GM23338 (cell line): ENCODE measurements around the gene KLHL8. TPM values are rescaled to one million over a fixed set of nuclear protein-coding genes. Genes with fewer than 3 reads are reported as not detected.

Experiments used
- ATAC-seq: fragments of 200-7000 bp; cut with Tn5 transposase; 3 replicates; pipeline ENCODE4 v1.9.1; 2020
- DNase-seq: peaks from one replicate; pipeline ENCODE4 v3.0.0-alpha.2; 2015; ENCODE audit warnings: low spot score
- H2AFZ ChIP-seq: fragments of 200-600 bp; sonication (generic); 2 replicates; pipeline ENCODE4 v1.8.0; 2016; ENCODE audit warnings: antibody characterized with exemption, mild to moderate bottlenecking, moderate library complexity
- H3F3A ChIP-seq: fragments of 200-600 bp; sonication (generic); replicated peaks from 2 replicates; pipeline ENCODE4 v1.8.0; 2017; ENCODE audit warnings: antibody characterized with exemption, mixed run types, low read depth
- H3K27ac ChIP-seq: fragments of 200-600 bp; sonication (generic); 2 replicates; pipeline ENCODE4 v1.6.1; 2016; ENCODE audit warnings: low read depth
- H3K27me3 ChIP-seq: fragments of 200-600 bp; sonication (generic); 2 replicates; pipeline ENCODE4 v1.8.0; 2016; ENCODE audit warnings: mild to moderate bottlenecking, mixed run types, moderate library complexity; ENCODE audit not compliant: insufficient read depth
- H3K36me3 ChIP-seq: fragments of 200-600 bp; sonication (generic); 2 replicates; pipeline ENCODE4 v1.8.0; 2016; ENCODE audit warnings: mild to moderate bottlenecking; ENCODE audit not compliant: insufficient read depth
- H3K4me1 ChIP-seq: fragments of 200-600 bp; sonication (generic); 2 replicates; pipeline ENCODE4 v1.8.0; 2016; ENCODE audit warnings: mild to moderate bottlenecking, moderate library complexity; ENCODE audit not compliant: insufficient read depth
- H3K4me2 ChIP-seq: fragments of 200-600 bp; sonication (generic); 2 replicates; pipeline ENCODE4 v1.7.1; 2017; ENCODE audit warnings: mixed run types
- H3K4me3 ChIP-seq: fragments of 200-600 bp; sonication (generic); 2 replicates; pipeline ENCODE4 v1.6.1; 2016; ENCODE audit warnings: mixed run types
- H3K79me2 ChIP-seq: fragments of 200-600 bp; sonication (generic); replicated peaks from 2 replicates; pipeline ENCODE4 v1.8.0; 2017; ENCODE audit warnings: mild to moderate bottlenecking; ENCODE audit not compliant: insufficient read depth
- H3K9me2 ChIP-seq: fragments of 200-600 bp; sonication (generic); 2 replicates; pipeline ENCODE4 v1.8.0; 2017; ENCODE audit not compliant: insufficient read depth
- H4K20me1 ChIP-seq: fragments of 200-600 bp; sonication (generic); replicated peaks from 2 replicates; pipeline ENCODE4 v1.8.0; 2017; ENCODE audit warnings: mild to moderate bottlenecking; ENCODE audit not compliant: insufficient read depth
- H3K27ac Mint-ChIP-seq: 2 replicates; pipeline ENCODE4 v1.8.0; 2020; ENCODE audit warnings: inconsistent platforms, mild to moderate bottlenecking, moderate library complexity, mixed read lengths
- H3K27me3 Mint-ChIP-seq: 3 replicates; pipeline ENCODE4 v1.8.0; 2022; ENCODE audit warnings: low read depth, mild to moderate bottlenecking, moderate library complexity, mixed read lengths, inconsistent platforms; ENCODE audit not compliant: insufficient read depth, poor library complexity
- H3K36me3 Mint-ChIP-seq: 3 replicates; pipeline ENCODE4 v1.8.0; 2021; ENCODE audit warnings: low read depth, mild to moderate bottlenecking, inconsistent platforms, moderate library complexity, mixed read lengths
- H3K4me1 Mint-ChIP-seq: 3 replicates; pipeline ENCODE4 v1.8.0; 2020; ENCODE audit warnings: mild to moderate bottlenecking, inconsistent platforms, mixed read lengths
- H3K4me3 Mint-ChIP-seq: 3 replicates; pipeline ENCODE4 v1.8.0; 2021; ENCODE audit warnings: moderate library complexity, mild to moderate bottlenecking, inconsistent platforms, mixed read lengths
- H3K9me3 Mint-ChIP-seq: 3 replicates; pipeline ENCODE4 v1.8.0; 2020; ENCODE audit warnings: moderate library complexity, mild to moderate bottlenecking, inconsistent platforms, mixed read lengths
- CREB1 ChIP-seq: fragments of 250-450 bp; sonication (Bioruptor Pico); IDR thresholded peaks from 2 replicates; pipeline ENCODE4 v1.5.0; 2020; ENCODE audit warnings: low read depth, mild to moderate bottlenecking, moderate library complexity
- CTCF ChIP-seq, 2 experiments: fragments of 200-600 bp in 1 of 2; sonication (generic) in 1 of 2; conservative IDR thresholded peaks; 2 replicates each; pipeline versions ENCODE4 v1.5.1 to v1.6.1; 2016 to 2017; ENCODE audit warnings: antibody characterized with exemption in 2 of 2, low read depth in 2 of 2, mild to moderate bottlenecking in 2 of 2, moderate library complexity in 1 of 2
- ETS1 ChIP-seq: IDR thresholded peaks from 2 replicates; pipeline ENCODE4 v1.6.1; 2016; ENCODE audit warnings: antibody characterized with exemption
- NANOG ChIP-seq: IDR thresholded peaks from 2 replicates; pipeline ENCODE4 v1.6.1; 2016; ENCODE audit warnings: antibody characterized with exemption, borderline replicate concordance
- POLR2AphosphoS5 ChIP-seq: IDR thresholded peaks from 2 replicates; pipeline ENCODE4 v1.6.1; 2016; ENCODE audit warnings: antibody characterized with exemption, low read depth
- REST ChIP-seq: IDR thresholded peaks from one replicate; pipeline ENCODE4 v1.6.1; 2018; ENCODE audit warnings: antibody characterized with exemption; ENCODE audit not compliant: unreplicated experiment
- ZNF114 ChIP-seq: fragments of 250-450 bp; sonication (Bioruptor Pico); IDR thresholded peaks from 2 replicates; pipeline ENCODE4 v1.5.0; 2020; ENCODE audit warnings: mild to moderate bottlenecking, moderate library complexity
- polyA plus RNA-seq: library from polyadenylated mRNA; unstranded; fragments of >200 nt; fragmentation: Nextera tagmentation; extraction: Ambion mirVana; gene quantifications from 2 replicates; pipeline ENCODE4 v1.2.1, GENCODE V29; 2016
- total RNA-seq: library from RNA; depleted of rRNA; stranded (reverse); fragments of >200 nt; shearing (Covaris generic); gene quantifications from 2 replicates; pipeline ENCODE4 v1.2.3, GENCODE V29; 2014

The KLHL8 gene
- total and polyA plus RNA-seq, 2 experiments from 2014 or later, result 3.3 to 7.2 TPM

GRCh38 chr4:87270144-87270543 is 49.7 kb upstream of the KLHL8 start:
- Histone ChIP-seq H3K4me2 (no peak overlapping the region), H3K27ac (no peak overlapping the region), H3K4me3 (no peak overlapping the region), H2AFZ (no peak overlapping the region), H3K4me1 (no peaks in the 10 kb centered on the region; the same call in 1 of the 2 replicates), H3K27me3 (no peaks in the 10 kb centered on the region), H4K20me1 (no peaks in the 10 kb centered on the region), H3F3A (no peaks in the 10 kb centered on the region), H3K79me2 (no peaks in the 10 kb centered on the region), H3K9me2 (no peaks in the 10 kb centered on the region), H3K36me3 (no peaks in the 10 kb centered on the region)
- H3K27me3 Mint-ChIP-seq, result no peaks in the 10 kb centered on the region
- H3K27ac Mint-ChIP-seq, result no peak overlapping the region
- H3K9me3 Mint-ChIP-seq, result no peaks in the 10 kb centered on the region
- peak; percentile 70 to 79 for TF ChIP-seq CTCF (conservative IDR thresholded peaks at IDR 0.05; ENCODE audit: low read depth in 2 of 2)
- no peak for TF ChIP-seq ETS1
- no peak for TF ChIP-seq NANOG
- no peak for TF ChIP-seq REST
- ATAC-seq, result peak; percentile 94
- no peak overlapping the region for H3K4me3 Mint-ChIP-seq
- no peaks in the 10 kb centered on the region for H3K36me3 Mint-ChIP-seq
- H3K4me1 Mint-ChIP-seq, result peaks cover 3% of the 10 kb centered on the region; the same call in 2 of the 3 replicates
- DNase-seq, result peak; percentile 65

GRCh38 chr4:87268411-87268810 is 48.0 kb upstream of the KLHL8 start:
- no peak overlapping the region for H3K4me3 ChIP-seq
- Mint-ChIP-seq H3K9me3 (no peaks in the 10 kb centered on the region), H3K4me3 (no peak overlapping the region), H3K4me1 (peaks cover 3% of the 10 kb centered on the region; the same call in 2 of the 3 replicates), H3K27ac (no peak overlapping the region), H3K36me3 (no peaks in the 10 kb centered on the region), H3K27me3 (no peaks in the 10 kb centered on the region)
- H3F3A ChIP-seq, result no peaks in the 10 kb centered on the region
- H2AFZ ChIP-seq, result no peak overlapping the region
- ATAC-seq (no peak), DNase-seq (no peak)
- no peaks in the 10 kb centered on the region; the same call in 1 of the 2 replicates for H3K4me1 ChIP-seq
- H3K27me3 ChIP-seq, result no peaks in the 10 kb centered on the region
- TF ChIP-seq ETS1 (no peak), REST (no peak), POLR2AphosphoS5 (no peak), NANOG (no peak), CREB1 (CRISPR knock-in tag) (no peak), ZNF114 (CRISPR knock-in tag) (no peak)
- H3K27ac ChIP-seq, result no peak overlapping the region
- H3K36me3 ChIP-seq, result no peaks in the 10 kb centered on the region
- H3K79me2 ChIP-seq, result no peaks in the 10 kb centered on the region
- no peaks in the 10 kb centered on the region for H3K9me2 ChIP-seq
- H4K20me1 ChIP-seq, result no peaks in the 10 kb centered on the region
- no peak overlapping the region for H3K4me2 ChIP-seq
